Measurements from ENCODE around the gene FBXO10.
"Not testable (repeated sequence)": the region's sequence is repeated elsewhere in the genome, so short reads cannot be mapped to it uniquely, and the experiment has no call there.

The FBXO10 gene

DNA sequence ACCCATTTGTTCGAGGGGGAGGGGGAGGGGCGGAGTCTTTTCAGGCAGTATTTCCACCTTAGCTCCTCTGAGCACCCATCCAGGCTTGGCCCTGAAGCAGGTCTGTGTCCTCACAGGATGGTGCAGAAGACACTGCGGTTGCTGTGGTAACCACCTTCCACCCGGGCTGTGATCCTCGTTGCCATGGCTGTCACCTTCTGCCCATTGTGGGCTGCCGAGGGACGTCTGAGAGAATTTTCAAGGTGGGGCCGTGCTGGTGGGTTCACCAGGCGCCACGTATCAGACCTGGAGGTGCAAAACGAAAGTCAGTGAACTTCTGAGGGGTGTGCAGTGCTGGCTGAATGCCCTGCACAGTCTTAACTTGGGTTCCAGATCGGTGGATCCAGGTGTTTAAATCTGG, 63.7 kb downstream of the FBXO10 start:
- DNase-seq (ENCODE audit: low read depth, low spot score), result no peak

DNA sequence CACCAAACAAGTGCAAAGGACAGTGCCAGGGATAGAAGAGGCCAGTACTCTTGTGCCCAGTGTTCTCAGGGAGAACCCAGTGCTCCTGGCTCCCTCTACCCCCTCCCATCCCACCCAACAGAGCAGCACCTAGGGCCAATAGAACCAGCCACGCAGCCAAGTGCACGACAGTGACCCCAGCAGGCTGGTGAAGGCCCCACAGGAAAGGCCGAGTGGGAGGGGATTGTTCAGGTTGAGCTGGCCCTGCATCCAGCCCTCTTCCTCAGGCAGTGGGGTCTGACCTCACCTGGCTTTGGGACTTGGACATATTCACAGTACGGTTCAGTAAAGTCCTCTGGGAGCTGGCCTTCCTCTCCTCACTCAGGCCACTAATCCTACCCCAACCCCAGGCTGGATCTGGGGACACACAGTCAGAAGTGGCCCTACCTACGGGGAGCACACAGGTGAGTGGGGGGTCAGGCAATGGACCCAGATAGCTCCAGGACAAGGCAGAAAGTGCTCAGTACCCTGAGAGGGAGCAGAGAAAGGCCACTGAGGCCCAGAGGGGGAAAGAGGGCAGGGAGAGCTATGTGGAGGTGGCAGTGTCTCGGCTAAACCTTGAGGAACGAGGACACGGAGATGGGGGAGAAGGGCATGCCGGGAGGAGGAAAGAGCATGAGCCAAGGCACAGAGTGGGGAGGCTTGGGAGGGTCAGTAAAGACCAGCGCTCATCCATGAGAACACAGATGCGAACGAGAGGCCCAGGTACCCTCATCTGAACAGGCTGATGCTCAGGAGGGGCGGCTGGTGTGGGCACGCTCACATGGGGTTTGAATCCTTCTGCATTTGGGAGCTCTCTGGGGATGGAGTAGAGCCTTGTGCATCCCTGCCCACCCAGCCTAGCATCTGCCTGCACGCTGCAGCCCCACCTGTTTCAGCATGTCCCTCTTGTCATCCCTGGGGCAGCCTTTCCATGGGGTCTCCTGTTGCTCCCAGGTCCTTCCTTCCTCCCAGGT, 64.9 kb downstream of the FBXO10 start:
- no peak for DNase-seq (ENCODE audit: low read depth, low spot score)

DNA sequence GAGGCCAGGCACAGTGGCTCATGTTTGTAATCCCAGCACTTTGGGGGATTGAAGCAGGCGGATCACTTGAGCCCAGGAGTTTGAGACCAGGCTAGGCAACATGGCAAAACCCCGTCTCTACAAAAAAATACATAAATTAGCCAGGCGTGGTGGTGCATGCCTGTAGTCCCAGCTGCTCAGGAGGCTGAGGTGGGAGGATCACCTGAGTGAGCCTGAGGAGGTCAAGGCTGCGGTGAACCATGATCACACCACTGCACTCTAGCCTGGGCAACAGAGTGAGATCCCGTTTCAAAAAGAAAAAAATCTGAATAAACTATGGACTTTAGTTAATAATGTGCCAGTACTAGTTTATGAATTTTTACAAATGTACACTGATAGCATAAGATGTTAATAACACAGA, 66.1 kb downstream of the FBXO10 start:
- DNase-seq (ENCODE audit: low read depth, low spot score), result not testable (repeated sequence)

DNA sequence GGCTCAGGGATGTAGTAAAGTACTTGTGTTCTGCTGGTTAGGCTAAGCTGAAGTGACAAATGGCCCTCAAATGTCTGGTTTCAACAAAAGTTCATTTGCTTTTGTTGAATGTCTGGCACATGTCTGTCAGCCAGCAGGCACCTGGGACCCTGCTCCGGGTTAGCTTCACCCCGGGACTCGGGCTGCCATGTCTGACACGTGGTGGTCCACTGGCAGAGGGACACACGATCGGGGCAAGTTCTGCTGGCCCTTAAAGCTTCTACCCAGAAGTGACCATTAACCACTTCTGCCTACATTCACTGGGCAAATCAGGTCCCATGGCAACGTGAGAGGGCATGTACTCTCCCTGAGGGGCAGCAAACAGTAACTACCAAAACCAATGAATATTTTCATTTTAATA, 66.6 kb downstream of the FBXO10 start:
- DNase-seq (ENCODE audit: low read depth, low spot score), result no peak

DNA sequence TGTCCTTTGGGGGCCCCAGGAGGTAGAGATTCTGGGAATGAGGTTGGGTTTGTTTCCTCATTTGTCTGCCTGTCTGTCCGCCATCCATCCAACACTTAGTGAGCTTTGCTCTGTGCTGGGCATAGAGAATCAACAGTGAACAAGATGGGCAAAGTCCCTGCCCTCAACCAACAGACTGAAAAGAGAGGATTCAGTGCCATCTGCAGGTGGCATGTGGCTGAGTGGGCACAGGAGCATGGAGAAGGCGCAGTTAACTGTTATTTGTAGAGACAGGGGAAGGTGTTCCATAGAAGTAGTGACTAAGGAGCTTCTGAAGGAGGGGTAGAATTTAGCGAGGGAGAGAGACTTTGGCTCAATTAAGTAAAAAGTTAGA, 67.4 kb downstream of the FBXO10 start:
- no peak for DNase-seq (ENCODE audit: low read depth, low spot score)

DNA sequence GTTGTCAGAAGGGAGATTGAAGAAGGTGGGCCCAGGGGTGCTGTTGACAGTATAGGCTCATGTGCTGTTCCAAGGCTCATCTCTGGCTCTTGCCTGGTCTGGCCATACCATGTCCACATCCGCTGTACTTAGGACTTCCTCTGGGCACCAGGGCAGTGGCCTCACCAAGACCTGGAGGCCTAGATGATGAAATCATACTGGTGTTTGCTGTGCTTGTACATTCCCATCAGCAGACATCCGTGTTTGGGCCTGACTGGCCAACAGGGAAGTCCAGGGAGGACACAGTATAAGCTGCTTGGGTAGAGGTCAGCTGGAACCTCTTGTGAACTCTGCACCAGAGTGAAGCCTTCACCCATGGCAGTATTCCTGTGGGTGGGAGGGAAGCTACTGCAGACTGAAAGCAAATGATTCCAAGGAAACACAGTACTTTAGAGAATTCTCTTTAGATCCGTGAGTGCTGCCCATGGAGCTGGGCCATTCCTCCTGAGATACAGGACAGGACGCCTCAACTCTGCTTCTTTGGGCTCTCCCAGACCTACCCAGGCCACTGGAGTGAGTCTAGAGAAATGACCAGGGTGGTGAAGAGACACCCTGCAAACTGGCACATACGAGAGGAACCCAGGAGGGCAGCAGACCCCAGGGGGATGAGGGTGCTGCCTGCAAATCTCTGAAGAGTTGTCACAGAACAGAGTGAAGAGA, 67.9 kb downstream of the FBXO10 start:
- DNase-seq (ENCODE audit: low read depth, low spot score), result no peak

DNA sequence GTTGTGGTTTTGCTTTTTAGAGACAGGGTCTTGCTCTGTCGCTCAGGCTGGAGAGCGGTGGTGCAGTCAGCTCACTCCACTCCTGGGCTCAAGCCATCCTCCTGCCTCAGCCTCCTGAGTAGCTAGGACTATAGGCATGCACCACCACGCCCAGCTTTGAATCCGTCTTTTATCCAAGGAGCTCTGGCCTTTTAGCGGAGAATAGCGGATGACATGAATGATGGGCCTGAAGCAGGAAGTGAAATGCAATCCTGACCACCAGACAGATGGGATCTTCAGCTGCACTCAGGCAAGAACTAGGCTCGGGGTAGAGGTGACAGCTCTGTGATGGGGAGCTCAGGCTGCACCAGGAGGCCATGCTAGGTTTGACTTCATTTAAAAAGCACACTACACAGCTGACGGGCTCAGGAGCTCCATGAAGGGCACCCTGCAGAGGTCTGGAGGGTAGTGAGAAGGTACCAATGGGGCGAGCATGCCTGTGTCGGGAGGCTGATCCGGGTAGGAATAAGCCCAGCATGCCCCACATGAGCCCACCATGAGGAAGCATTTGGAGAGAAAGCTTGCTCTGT, 68.5 kb downstream of the FBXO10 start:
- no peak for DNase-seq (ENCODE audit: low read depth, low spot score)

DNA sequence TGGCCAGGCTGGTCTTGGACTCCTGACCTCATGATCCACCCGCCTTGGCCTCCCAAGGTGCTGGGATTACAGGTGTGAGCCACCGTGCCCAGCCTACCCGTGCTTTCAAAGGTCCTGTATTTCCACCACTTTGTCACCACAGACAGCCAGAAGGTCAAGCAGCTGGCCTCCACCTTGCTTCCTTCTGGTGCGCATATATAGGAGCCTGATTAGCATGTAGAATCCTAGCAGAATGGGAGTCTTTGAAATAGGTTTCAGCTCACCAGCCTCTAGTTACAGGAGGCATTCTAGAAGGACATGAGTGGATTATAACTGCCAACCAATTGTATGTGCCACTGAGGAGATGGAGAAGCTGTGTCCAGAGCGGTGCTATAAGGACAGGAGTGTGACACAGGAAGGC, 71.6 kb downstream of the FBXO10 start:
- no peak for DNase-seq (ENCODE audit: low read depth, low spot score)

DNA sequence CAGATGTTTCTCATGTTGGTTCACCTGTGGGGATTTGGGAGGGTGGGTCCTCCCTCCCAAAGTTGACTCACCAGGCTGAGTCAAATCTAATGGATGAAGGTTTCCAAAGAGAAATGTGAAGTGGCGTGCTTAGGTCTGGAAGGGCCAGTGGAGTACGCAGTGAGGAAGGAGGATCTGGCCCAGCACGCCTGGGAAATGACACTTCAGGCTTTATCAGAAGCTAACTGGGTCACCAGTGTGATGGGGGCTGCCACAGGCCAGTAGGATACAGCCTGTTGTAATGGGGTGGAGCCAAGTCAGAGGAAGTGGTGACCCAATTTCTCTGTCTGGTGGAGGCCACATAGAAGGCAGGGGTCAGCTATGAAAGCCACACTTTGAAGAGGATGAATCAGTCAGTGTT, 72.4 kb downstream of the FBXO10 start:
- no peak for DNase-seq (ENCODE audit: low read depth, low spot score)

DNA sequence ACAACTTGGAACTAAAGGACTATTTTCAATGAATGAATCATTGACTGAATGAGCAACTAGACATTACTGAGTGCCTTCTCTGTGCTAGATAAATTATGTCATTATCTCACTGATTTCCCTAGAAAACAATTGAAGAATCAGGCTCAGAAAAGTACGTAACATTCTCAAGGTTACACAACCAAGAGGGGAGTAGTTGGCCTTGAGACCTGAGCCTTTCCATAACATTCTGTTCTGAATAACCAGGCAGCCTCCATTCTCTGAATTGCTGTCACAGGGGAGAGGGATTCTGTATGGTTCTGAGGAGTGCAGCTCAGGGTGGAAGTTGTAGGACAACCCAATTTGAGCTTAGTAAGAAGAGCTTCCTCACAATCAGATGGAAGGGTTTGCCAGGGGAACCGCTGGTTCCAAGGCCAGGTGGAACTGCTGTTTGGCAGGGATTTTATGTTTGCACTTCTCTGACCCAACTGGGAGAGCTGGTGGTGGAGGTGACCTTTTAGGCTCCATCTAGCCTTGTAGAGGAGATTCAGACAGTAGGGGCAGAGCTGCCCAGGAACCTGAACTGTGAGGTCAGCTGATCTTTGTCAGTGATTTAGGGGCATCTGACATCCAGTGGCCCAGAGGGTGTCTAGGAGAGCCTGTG, 74.1 kb downstream of the FBXO10 start:
- no peak for DNase-seq (ENCODE audit: low read depth, low spot score)

DNA sequence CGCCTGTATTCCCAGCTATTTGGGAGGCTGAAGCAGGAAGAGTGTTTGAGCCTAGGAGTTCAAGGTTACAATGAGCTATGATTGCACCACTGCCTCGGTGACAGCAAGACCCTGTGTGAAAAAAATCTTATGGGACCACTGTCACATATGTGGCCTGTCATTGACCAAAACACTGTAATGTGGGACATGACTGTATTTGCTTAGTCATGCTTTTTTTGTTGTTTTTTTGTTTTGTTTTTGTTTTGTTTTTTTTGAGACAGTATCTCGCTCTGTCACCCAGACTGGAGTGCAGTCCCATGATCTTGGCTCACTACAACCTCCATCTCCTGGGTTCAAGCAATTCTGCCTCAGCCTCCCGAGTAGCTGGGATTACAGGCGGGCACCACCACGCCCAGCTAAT, 76.9 kb downstream of the FBXO10 start:
- no peak for DNase-seq (ENCODE audit: low read depth, low spot score)

DNA sequence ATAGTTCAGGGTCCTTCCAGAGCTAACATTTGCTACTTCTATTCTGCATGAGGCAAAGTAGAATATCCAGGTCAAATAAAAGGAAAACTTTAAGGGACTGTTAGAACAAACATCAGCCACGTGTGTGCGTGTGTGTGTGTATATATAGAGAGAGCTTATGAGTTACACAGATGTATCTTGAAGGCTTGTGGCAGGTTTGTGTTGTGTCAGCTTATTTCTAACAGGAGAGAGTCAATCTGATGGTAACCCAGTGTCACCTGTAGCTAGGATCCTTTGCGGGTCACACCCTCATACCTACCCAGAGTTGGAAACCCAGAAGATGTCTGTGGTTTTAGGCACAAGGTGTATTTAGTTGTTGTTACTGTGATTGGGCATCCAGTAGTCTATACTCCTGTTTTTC, 77.7 kb downstream of the FBXO10 start:
- DNase-seq (ENCODE audit: low read depth, low spot score), result no peak

DNA sequence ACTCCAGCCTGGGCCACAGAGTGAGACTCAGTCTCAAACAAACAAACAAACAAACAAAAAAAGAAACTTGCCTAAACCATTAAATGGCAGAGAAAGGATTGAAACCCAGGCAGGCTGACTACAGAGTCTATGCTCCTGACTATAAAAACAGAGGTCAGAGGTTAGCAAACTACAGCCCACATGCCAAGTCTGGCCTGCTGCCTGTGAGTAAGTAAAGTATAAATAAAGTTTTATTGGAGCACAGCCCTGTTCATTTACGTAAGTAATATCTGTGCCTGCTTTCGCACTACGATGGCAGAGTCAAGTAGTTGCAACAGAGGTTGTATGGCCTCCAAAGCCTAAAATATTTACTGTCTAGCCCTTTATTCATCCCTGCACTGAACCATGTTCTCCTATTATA, 78.9 kb downstream of the FBXO10 start:
- DNase-seq (ENCODE audit: low read depth, low spot score), result no peak

DNA sequence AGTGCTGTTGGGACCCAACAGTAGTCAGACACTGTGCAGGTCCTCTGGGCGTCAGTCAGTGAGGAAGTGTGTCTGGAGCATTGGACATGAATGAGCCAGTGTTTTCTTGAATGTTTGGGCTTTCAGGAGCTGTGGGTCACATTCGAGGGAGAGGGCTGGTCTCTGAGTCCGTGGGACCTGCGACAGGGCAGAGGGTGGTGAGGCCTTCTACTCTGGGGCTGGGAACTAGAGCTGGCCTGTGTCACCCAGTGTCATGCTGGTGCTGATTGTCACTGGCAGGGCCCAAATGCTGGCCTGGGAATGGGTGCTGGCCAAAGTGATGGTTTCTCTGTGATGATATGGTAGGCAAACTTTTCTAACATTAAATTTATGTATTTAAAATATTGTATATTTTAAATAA, 80.2 kb downstream of the FBXO10 start:
- DNase-seq (ENCODE audit: low read depth, low spot score), result no peak

DNA sequence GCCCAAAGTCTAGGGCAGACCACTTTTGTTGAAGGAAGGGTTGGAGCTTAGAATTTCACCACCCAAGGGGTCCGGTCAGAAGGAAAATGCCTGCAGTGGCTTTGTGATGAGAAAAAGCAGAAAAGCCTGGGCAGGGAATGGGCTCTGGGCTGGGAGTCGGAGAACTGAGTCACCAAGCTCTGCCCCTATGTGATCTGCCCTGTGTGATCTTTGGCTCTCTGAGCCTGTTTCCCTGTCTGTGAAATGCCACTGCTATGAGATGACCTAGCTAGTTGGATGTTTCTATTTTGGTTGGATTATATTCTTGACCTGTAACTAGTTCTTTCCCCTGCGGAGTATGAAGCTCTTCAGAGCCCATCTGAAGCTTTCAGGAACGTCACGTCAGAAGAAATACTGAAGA, 80.6 kb downstream of the FBXO10 start:
- DNase-seq (ENCODE audit: low read depth, low spot score), result no peak

DNA sequence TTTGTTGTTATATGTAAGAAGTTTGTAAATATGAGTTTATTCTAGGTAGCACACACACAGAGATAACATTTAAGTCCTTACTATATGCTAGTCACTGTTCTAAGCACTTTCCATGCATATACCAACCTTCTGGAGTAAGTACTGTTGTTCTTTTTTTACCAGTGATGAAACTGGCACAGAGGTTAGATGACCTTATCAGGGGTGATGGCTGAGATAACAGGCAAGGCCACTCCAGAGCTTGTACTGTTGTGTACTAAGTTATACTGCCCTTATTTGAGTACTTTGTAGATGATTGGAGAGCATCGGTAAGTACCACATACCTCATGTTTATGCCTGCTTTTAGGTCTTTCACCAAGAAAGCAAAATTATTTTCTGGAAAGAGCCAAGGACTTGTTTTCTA, 84.2 kb downstream of the FBXO10 start:
- no peak for DNase-seq (ENCODE audit: low read depth, low spot score)

DNA sequence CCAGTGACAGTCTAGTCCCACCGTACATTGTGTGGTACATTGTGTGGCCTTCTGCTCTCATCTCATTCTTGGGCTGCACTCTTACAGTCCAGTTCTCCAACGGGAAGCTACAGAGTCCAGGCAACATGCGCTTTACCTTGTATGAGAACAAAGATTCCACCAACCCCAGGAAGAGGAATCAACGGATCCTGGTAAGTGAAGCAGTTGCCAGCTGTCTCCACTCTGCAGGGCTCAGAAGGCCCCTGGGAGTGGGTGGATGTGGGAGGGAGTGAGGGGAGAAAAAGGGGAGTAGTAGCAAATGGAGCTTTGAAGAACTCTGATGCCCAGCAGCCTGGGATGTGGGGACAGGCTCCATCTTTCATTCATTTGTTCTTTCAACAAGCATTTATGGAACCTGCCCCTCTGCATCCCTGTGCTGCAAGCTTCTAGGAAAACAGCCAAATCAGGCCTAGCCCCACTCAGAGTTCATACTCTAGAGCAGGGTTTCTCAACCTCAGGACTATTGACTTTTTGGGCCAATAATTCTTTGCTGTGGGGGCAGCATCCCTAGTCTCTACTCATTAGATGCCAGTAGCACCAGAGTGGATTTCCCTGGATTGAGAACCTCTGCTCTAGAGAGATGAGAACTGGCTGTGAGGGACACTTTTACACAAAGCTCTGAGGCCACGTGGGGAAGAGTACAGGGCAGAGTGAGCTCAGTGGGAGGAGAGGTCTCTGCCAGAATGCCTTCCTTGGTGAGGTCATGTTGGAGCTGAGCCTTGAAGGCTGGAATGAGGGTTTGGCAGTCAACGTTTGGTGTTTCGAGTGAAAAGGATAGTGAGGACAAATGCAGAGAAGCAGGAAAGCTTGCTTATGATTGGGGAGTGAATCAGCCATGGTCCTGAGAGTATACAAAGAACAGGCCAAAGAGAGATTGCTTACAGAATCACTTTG, 89.3 kb downstream of the FBXO10 start:
- DNase-seq (ENCODE audit: low read depth, low spot score), result no peak

DNA sequence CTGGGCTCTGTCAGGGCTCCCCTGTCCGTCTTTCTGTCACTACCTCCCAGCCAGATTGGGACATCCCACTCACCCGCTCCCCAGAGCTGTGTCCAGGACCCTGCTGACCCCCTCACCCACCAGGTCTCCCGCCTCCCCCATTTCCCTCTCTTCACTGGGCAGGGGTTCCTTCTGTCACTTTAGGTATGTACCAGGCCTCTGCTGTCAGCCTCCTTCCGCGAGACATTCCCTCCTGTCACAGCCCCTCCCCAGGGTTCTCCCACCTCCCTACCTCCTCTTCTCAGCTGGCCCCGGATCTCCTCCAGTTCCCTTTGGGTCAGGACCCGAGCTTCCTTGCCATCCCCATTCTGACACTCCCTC, 89.9 kb downstream of the FBXO10 start:
- DNase-seq (ENCODE audit: low read depth, low spot score), result no peak

DNA sequence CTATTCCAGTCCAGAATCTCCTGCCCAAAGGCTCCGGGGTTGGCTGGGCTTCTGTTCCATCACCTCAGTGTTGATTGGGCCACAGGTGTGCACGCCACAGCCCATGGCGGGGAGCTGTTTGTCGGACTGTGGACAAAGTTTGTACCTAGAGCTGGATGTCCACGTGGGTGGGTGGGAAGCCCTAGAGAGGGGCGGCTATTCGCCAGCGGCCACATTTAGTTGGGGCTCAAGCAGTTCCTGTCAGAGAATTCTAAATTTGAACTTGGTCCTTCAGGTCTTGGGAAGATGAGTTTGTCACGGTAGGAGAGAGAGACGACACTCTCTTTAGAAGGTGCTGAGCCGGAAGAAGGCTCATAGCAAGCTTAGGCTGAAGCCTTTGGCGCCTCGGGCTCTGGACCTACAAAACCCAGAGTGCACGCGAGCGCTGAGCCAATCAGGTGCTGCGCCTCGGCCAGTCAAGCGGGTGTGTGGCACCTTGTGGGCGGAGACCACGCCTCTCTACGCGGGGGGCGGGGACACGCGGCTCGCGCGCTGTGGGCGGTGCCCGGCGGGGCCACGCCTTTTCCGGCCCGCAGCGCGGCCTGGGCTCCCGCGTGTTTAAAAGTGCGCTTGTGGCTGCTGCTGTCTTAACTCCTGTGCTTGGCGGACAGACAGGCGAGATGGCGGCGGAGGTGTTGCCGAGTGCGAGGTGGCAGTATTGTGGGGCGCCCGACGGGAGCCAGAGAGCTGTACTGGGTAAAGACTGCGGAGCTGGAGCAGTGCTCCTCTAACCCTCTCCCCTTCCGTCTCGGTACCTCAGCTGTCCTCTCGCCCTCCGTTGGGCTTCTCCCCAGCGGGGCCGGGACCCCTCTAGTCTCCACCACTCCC, 90.6 kb downstream of the FBXO10 start, which contains the start of gene POLR1E:
Gene POLR1E (plus strand): TSS at position 560 of the 867 bp plus-strand sequence. CDS start 100 bp downstream, at position 660.
- DNase-seq (ENCODE audit: low read depth, low spot score), result peak; percentile 91

DNA sequence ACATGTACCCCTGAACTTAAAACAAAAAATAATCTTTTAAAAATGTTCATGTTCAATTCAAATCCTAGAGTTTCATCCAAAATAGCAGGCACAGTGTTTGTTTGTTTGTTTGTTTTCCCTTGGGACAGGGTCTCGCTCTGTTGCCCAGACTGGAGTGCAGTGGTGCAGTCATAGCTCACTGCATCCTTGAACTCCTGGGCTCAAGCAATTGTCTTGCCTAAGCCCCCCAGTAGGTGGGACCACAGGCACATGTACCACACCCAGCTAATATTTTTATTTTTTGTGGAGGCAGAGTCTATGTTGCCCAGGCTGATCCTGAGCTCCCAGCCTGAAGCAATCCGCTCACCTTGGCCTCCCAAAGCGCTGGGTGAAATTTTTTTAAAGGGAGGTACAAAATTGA, 95.4 kb downstream of the FBXO10 start:
- DNase-seq (ENCODE audit: low read depth, low spot score), result no peak
